Measurements from ENCODE around the gene PLEKHA7.

Gene PLEKHA7

DNA sequence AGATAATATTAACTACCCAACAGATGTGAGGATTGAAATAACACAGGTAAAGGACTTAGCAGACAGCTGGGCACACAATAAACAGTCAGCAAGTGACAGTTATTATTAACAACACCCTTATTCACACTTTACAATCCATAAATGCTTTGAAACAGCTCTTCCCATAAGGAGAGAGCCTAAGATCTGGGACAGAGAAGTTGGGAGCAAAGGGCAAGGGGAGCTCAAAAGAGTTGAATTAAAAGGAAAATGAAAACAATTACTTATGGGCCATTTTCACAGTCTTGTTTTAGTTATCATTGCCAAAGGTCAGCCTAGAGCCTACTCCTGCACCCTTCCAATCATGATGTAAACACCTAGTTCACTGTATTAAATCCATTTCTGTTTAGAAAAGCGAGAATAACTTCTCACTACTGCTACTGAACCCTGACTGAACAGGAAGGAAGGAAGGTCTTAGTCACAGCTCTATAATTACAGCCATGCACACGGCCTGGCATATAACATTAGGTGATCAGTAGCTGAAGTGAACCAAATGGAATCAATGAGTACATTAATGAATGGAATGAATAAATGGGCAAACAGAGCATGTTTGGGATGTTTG is 111.3 kb downstream of the PLEKHA7 start:
- TF ChIP-seq POLR2AphosphoS5 (IDR thresholded peaks at IDR 0.05; ENCODE audit: low read depth, low read length) (no peak), REST (IDR thresholded peaks at IDR 0.05; ENCODE audit: insufficient read depth in 1 of 2, low read depth in 2 of 2, low read length in 2 of 2) (no peak), TAF1 (IDR thresholded peaks at IDR 0.05; ENCODE audit: borderline replicate concordance, insufficient read depth, low read length) (no peak), SIN3A (IDR thresholded peaks at IDR 0.05; ENCODE audit: borderline replicate concordance, insufficient read depth, low read length) (no peak), FOXP2 (optimal IDR thresholded peaks at IDR 0.05; ENCODE audit: borderline replicate concordance, extremely low read depth, extremely low read length, insufficient read depth) (no peak)

- no peak for TF ChIP-seq FOXP2 (optimal IDR thresholded peaks at IDR 0.05; ENCODE audit: borderline replicate concordance, extremely low read depth, extremely low read length, insufficient read depth)
- no peak for TF ChIP-seq TAF1 (IDR thresholded peaks at IDR 0.05; ENCODE audit: borderline replicate concordance, insufficient read depth, low read length)
- no peak for TF ChIP-seq REST (IDR thresholded peaks at IDR 0.05; ENCODE audit: insufficient read depth in 1 of 2, low read depth in 2 of 2, low read length in 2 of 2)
- TF ChIP-seq POLR2AphosphoS5 (IDR thresholded peaks at IDR 0.05; ENCODE audit: low read depth, low read length) = no peak
- no peak for TF ChIP-seq SIN3A (IDR thresholded peaks at IDR 0.05; ENCODE audit: borderline replicate concordance, insufficient read depth, low read length)
Observed at GRCh38 chr11:16902182-16902581, 112.0 kb downstream of the PLEKHA7 start.

GRCh38 chr11:16900491-16900890 is 113.7 kb downstream of the PLEKHA7 start:
- TF ChIP-seq POLR2AphosphoS5 (IDR thresholded peaks at IDR 0.05; ENCODE audit: low read depth, low read length) = no peak
- TF ChIP-seq SIN3A (IDR thresholded peaks at IDR 0.05; ENCODE audit: borderline replicate concordance, insufficient read depth, low read length) = no peak
- TF ChIP-seq FOXP2 (optimal IDR thresholded peaks at IDR 0.05; ENCODE audit: borderline replicate concordance, extremely low read depth, extremely low read length, insufficient read depth) = no peak
- TF ChIP-seq TAF1 (IDR thresholded peaks at IDR 0.05; ENCODE audit: borderline replicate concordance, insufficient read depth, low read length) = no peak
- TF ChIP-seq REST (IDR thresholded peaks at IDR 0.05; ENCODE audit: insufficient read depth in 1 of 2, low read depth in 2 of 2, low read length in 2 of 2) = no peak

DNA sequence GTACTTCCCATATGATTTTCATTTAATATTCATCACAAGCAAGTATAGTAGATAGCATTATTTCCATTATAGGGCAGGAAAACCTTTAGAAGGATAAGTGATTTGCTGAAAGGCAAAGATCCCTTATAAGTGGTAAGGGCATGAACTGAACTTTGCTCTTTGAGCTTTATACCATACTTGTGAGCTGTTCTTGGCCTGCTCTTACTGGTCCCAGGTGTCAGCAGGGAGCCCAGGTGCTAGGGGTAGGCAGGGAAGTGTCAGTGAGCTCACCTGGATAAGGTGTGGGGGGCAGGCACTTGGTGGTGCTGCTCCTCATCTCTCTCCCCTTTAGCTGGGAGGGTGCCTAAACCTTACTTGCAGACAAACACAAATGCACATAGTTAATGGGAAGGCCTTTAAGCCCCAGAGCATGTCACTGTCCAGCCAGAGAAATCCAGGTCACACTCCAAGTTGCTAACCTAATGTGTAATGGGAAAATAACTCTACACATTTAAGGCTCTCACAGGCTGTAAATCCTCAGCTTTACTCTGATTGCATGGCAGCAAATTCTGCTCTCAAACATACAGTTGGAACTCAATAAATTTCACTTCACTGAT is 114.4 kb downstream of the PLEKHA7 start:
- no peak for TF ChIP-seq TAF1 (IDR thresholded peaks at IDR 0.05; ENCODE audit: borderline replicate concordance, insufficient read depth, low read length)
- TF ChIP-seq REST (IDR thresholded peaks at IDR 0.05; ENCODE audit: insufficient read depth in 1 of 2, low read depth in 2 of 2, low read length in 2 of 2) = no peak
- no peak for TF ChIP-seq SIN3A (IDR thresholded peaks at IDR 0.05; ENCODE audit: borderline replicate concordance, insufficient read depth, low read length)
- TF ChIP-seq POLR2AphosphoS5 (IDR thresholded peaks at IDR 0.05; ENCODE audit: low read depth, low read length) = no peak
- TF ChIP-seq FOXP2 (optimal IDR thresholded peaks at IDR 0.05; ENCODE audit: borderline replicate concordance, extremely low read depth, extremely low read length, insufficient read depth) = no peak

All from PFSK-1 (cell line).